ENCODE results near the gene ZSCAN21.

Gene ZSCAN21

GRCh38 chr7:100029596-100029995, 20.0 kb upstream of the ZSCAN21 start:
- no peak for DNase-seq

- no peak for DNase-seq
Measured at GRCh38 chr7:100033526-100033925, 16.0 kb upstream of the ZSCAN21 start.

GRCh38 chr7:100034871-100035510, 14.6 kb upstream of the ZSCAN21 start:
- no peak for DNase-seq

- no peak for DNase-seq
Measured at GRCh38 chr7:100035876-100036275, 13.7 kb upstream of the ZSCAN21 start.

- no peak for DNase-seq
Measured at GRCh38 chr7:100038326-100038725, 11.2 kb upstream of the ZSCAN21 start.

GRCh38 chr7:100040575-100040974, 9.0 kb upstream of the ZSCAN21 start:
- DNase-seq = no peak

GRCh38 chr7:100044718-100045117, 4.9 kb upstream of the ZSCAN21 start:
- no peak for DNase-seq

- DNase-seq = no peak
Measured at GRCh38 chr7:100048680-100049079, 894 bp upstream of the ZSCAN21 start.

GRCh38 chr7:100051611-100052010, 2.0 kb downstream of the ZSCAN21 start:
- no peak for DNase-seq

GRCh38 chr7:100053215-100053614, 3.6 kb downstream of the ZSCAN21 start:
- DNase-seq = peak; percentile 78

GRCh38 chr7:100057006-100057405, 7.4 kb downstream of the ZSCAN21 start:
- DNase-seq = no peak

- DNase-seq = no peak
Measured at GRCh38 chr7:100059251-100059739, 9.7 kb downstream of the ZSCAN21 start.

- DNase-seq = no peak
Measured at GRCh38 chr7:100061518-100062193, 12.1 kb downstream of the ZSCAN21 start.

GRCh38 chr7:100063376-100063775, 13.8 kb downstream of the ZSCAN21 start:
- no peak for DNase-seq

GRCh38 chr7:100064162-100064561, 14.6 kb downstream of the ZSCAN21 start:
- no peak for DNase-seq

- DNase-seq = no peak
Measured at GRCh38 chr7:100065452-100066186, 16.0 kb downstream of the ZSCAN21 start.

GRCh38 chr7:100066953-100067352, 17.4 kb downstream of the ZSCAN21 start:
- DNase-seq = no peak

GRCh38 chr7:100069991-100070390, 20.4 kb downstream of the ZSCAN21 start:
- no peak for DNase-seq

- DNase-seq = no peak
Measured at GRCh38 chr7:100071018-100071723, 21.6 kb downstream of the ZSCAN21 start.

GRCh38 chr7:100072462-100072861, 22.9 kb downstream of the ZSCAN21 start:
- no peak for DNase-seq

GRCh38 chr7:100074841-100075240, 25.3 kb downstream of the ZSCAN21 start:
- DNase-seq = no peak

GRCh38 chr7:100075418-100075817, 25.8 kb downstream of the ZSCAN21 start:
- DNase-seq = no peak

- DNase-seq = no peak
Measured at GRCh38 chr7:100077205-100077604, 27.6 kb downstream of the ZSCAN21 start.
